Panc1 (cell line): ENCODE measurements around the gene CPAMD8. TPM values are rescaled to one million over a fixed set of nuclear protein-coding genes. Genes with fewer than 3 reads are reported as not detected.

Experiments used
- ATAC-seq: fragments of 200-7000 bp; cut with Tn5 transposase; 2 replicates; pipeline ENCODE4 v1.9.1; 2020; ENCODE audit warnings: mild to moderate bottlenecking, moderate library complexity
- BruUV-seq: library from RNA; stranded (reverse); fragments of 400-500 nt; replicated peaks from 2 replicates; lab custom pipeline; 2021; lab: Mats Ljungman, UMichigan
- CTCF ChIA-PET: fragments of 300-600 bp; sonication (Branson Sonifier 250); formaldehyde crosslinking; loops from one replicate; lab custom pipeline; 2022; ENCODE audit warnings: antibody characterized with exemption; lab: Charles Lee
- POLR2A ChIA-PET: fragments of 300-600 bp; sonication (Branson Sonifier 250); formaldehyde crosslinking; loops from one replicate; lab custom pipeline; 2022; ENCODE audit warnings: antibody characterized with exemption; lab: Charles Lee
- DNase-seq: peaks from one replicate; pipeline ENCODE4 v3.0.0-alpha.2; 2010; ENCODE audit warnings: low read depth, low spot score
- H3K27ac ChIP-seq: 2 replicates; pipeline ENCODE4 v1.5.1; 2011; ENCODE audit warnings: mild to moderate bottlenecking, low read length, inconsistent platforms
- H3K27me3 ChIP-seq: fragments of 200-500 bp; sonication (Bioruptor generic); 2 replicates; pipeline ENCODE4 v1.6.0; 2014; ENCODE audit warnings: low read length, inconsistent platforms; ENCODE audit not compliant: control insufficient read depth, insufficient read depth
- H3K36me3 ChIP-seq: fragments of 200-500 bp; sonication (Bioruptor generic); 2 replicates; pipeline ENCODE4 v1.5.1; 2014; ENCODE audit warnings: inconsistent platforms, mild to moderate bottlenecking, low read length, moderate library complexity; ENCODE audit not compliant: control insufficient read depth, insufficient read depth
- H3K4me1 ChIP-seq: 2 replicates; pipeline ENCODE4 v1.5.1; 2011; ENCODE audit warnings: inconsistent platforms, mild to moderate bottlenecking, low read length, moderate library complexity; ENCODE audit not compliant: control insufficient read depth, insufficient read depth
- H3K4me3 ChIP-seq, 2 experiments: 2 replicates each; pipeline ENCODE4 v1.5.1; 2011 to 2012; ENCODE audit warnings: low read depth in 2 of 2, low read length in 2 of 2, mild to moderate bottlenecking in 2 of 2, inconsistent platforms in 1 of 2, moderate library complexity in 1 of 2
- H3K9me3 ChIP-seq: fragments of 200-500 bp; sonication (Bioruptor generic); 2 replicates; pipeline ENCODE4 v1.5.1; 2014; ENCODE audit warnings: low read depth, mild to moderate bottlenecking, inconsistent platforms, low read length, moderate library complexity; ENCODE audit not compliant: control insufficient read depth, insufficient read depth
- POLR2AphosphoS5 ChIP-seq: IDR thresholded peaks from 2 replicates; pipeline ENCODE4 v1.6.1; 2012; ENCODE audit warnings: mild to moderate bottlenecking, low read depth, low read length, moderate library complexity
- SIN3A ChIP-seq: IDR thresholded peaks from 2 replicates; pipeline ENCODE4 v1.6.1; 2012; ENCODE audit warnings: low read depth, mild to moderate bottlenecking, low read length, moderate library complexity, borderline replicate concordance; ENCODE audit not compliant: insufficient read depth
- TCF7L2 ChIP-seq: IDR thresholded peaks from 2 replicates; pipeline ENCODE4 v1.6.1; 2011; ENCODE audit warnings: mild to moderate bottlenecking, low read depth, low read length, inconsistent platforms
- in situ Hi-C: cut with HindIII; loops from 2 replicates; pipeline ENCODE4 v1.10.0; 2016; ENCODE audit warnings: low sequenced_read_pairs, low pct_unique_long_range_greater_than_20kb
- intact Hi-C: fragments of 100-400 bp; cut with micrococcal nuclease; formaldehyde crosslinking; loops from one replicate; pipeline ENCODE4 v1.10.0; 2022; ENCODE audit not compliant: unreplicated experiment
- total RNA-seq: library from RNA; stranded (reverse); gene quantifications from one replicate; pipeline ENCODE4 v1.2.1, GENCODE V29; 2021; ENCODE audit not compliant: unreplicated experiment
- TF ChIP-seq, protein P1 (sequence below): fragments of 450-650 bp; IDR thresholded peaks from 2 replicates; pipeline ENCODE4 v1.5.1; 2017; ENCODE audit warnings: mild to moderate bottlenecking
- TF ChIP-seq, protein P2 (sequence below), 2 experiments: IDR thresholded peaks; 2 replicates each; pipeline ENCODE4 v1.6.1; 2011 to 2012; ENCODE audit warnings: low read depth in 2 of 2, control low read depth in 1 of 2, low read length in 1 of 2, mild to moderate bottlenecking in 1 of 2, moderate library complexity in 1 of 2; ENCODE audit not compliant: insufficient read depth in 1 of 2

The CPAMD8 gene
- total RNA-seq, 1 experiment from 2014 or later = 2.0 TPM

DNA sequence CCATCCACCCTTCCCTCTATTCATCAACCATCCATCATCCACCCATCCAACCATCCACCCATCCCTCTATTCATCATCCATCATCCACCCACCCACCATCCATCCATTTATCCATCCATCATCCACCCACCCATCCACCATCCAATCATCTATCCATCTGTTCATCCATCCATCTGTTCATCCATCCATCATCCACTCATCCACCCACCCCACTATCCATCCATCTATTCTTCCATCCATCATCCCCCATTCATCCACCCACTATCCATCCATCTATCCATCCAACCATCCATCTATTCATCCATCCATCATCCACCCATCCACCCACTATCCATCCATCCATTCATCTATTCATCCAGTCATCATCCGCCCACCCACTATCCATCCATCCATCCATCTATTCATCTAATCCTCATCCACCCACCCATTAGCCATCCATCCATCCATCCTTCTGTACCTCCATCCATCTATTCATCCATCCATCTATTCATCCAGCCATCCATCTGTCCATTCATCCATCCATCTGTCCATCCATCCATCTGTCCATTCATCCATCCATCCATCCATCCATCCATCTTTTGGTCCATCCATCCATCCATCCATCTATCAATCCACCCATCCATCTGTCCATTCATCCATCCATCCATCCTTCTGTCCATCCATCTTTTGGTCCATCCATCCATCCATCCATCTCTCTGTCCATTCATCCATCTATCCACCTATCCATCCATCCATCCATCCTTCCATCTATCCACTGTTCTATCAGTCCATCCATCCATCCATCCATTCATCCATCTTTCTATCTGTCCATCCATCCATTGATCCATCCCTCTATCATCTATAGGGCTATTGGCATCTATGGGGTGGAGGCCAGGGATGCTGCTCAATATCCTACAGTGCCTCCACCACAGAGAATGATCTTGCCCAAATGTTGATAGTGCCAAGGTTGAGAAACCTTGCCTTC lies 47.5 kb downstream of the CPAMD8 start:
- Histone ChIP-seq H3K9me3 (no peaks in the 10 kb centered on the region), H3K36me3 (no peaks in the 10 kb centered on the region), H3K4me1 (no peaks in the 10 kb centered on the region), H3K27ac (no peak overlapping the region), H3K4me3 (no peak overlapping the region), H3K27me3 (no peaks in the 10 kb centered on the region)
- intact Hi-C loops (no loop called here), in situ Hi-C loops (no loop called here)
- ATAC-seq (no peak), DNase-seq (no peak)
- BruUV-seq = no TSS peak
- ChIA-PET CTCF (no interaction called here), POLR2A (no interaction called here)
- TF ChIP-seq POLR2AphosphoS5 = no peak

DNA sequence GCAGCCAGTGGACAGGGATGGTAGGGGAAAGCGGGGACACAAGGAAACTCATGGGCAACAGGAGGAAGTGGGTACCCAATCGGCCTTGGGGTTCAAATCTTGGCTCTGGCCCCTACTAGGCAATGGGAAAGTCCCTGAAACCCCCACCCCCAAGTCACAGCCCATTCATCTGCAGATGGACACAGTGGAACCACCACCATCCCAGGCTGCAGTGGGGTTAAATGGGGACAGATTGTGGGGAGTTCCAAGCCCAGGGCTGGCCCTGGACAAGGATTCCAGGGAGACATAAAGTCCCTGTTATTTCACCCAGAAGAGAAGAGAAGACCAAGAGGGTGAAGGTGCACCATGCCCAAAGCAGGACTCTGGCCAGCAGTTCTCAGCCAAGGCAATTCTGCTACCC lies 48.5 kb downstream of the CPAMD8 start:
- no peaks in the 10 kb centered on the region for H3K4me1 ChIP-seq
- no peak overlapping the region for H3K4me3 ChIP-seq
- POLR2A ChIA-PET = no interaction called here
- TF ChIP-seq, protein P1, sequence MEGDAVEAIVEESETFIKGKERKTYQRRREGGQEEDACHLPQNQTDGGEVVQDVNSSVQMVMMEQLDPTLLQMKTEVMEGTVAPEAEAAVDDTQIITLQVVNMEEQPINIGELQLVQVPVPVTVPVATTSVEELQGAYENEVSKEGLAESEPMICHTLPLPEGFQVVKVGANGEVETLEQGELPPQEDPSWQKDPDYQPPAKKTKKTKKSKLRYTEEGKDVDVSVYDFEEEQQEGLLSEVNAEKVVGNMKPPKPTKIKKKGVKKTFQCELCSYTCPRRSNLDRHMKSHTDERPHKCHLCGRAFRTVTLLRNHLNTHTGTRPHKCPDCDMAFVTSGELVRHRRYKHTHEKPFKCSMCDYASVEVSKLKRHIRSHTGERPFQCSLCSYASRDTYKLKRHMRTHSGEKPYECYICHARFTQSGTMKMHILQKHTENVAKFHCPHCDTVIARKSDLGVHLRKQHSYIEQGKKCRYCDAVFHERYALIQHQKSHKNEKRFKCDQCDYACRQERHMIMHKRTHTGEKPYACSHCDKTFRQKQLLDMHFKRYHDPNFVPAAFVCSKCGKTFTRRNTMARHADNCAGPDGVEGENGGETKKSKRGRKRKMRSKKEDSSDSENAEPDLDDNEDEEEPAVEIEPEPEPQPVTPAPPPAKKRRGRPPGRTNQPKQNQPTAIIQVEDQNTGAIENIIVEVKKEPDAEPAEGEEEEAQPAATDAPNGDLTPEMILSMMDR = no peak
- TF ChIP-seq TCF7L2 (no peak), POLR2AphosphoS5 (no peak), SIN3A (no peak)
- TF ChIP-seq, protein P2, sequence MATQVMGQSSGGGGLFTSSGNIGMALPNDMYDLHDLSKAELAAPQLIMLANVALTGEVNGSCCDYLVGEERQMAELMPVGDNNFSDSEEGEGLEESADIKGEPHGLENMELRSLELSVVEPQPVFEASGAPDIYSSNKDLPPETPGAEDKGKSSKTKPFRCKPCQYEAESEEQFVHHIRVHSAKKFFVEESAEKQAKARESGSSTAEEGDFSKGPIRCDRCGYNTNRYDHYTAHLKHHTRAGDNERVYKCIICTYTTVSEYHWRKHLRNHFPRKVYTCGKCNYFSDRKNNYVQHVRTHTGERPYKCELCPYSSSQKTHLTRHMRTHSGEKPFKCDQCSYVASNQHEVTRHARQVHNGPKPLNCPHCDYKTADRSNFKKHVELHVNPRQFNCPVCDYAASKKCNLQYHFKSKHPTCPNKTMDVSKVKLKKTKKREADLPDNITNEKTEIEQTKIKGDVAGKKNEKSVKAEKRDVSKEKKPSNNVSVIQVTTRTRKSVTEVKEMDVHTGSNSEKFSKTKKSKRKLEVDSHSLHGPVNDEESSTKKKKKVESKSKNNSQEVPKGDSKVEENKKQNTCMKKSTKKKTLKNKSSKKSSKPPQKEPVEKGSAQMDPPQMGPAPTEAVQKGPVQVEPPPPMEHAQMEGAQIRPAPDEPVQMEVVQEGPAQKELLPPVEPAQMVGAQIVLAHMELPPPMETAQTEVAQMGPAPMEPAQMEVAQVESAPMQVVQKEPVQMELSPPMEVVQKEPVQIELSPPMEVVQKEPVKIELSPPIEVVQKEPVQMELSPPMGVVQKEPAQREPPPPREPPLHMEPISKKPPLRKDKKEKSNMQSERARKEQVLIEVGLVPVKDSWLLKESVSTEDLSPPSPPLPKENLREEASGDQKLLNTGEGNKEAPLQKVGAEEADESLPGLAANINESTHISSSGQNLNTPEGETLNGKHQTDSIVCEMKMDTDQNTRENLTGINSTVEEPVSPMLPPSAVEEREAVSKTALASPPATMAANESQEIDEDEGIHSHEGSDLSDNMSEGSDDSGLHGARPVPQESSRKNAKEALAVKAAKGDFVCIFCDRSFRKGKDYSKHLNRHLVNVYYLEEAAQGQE (IDR thresholded peaks at IDR 0.05; ENCODE audit: insufficient read depth in 1 of 2, low read depth in 2 of 2, low read length in 1 of 2) = no peak
- in situ Hi-C loops = no loop called here
- no TSS peak for BruUV-seq
- ATAC-seq (no peak), DNase-seq (no peak)
- H3K36me3 ChIP-seq = no peaks in the 10 kb centered on the region
- intact Hi-C loops = no loop called here
- CTCF ChIA-PET = no interaction called here
- no peaks in the 10 kb centered on the region for H3K27me3 ChIP-seq
- H3K27ac ChIP-seq = no peak overlapping the region
- no peaks in the 10 kb centered on the region for H3K9me3 ChIP-seq

DNA sequence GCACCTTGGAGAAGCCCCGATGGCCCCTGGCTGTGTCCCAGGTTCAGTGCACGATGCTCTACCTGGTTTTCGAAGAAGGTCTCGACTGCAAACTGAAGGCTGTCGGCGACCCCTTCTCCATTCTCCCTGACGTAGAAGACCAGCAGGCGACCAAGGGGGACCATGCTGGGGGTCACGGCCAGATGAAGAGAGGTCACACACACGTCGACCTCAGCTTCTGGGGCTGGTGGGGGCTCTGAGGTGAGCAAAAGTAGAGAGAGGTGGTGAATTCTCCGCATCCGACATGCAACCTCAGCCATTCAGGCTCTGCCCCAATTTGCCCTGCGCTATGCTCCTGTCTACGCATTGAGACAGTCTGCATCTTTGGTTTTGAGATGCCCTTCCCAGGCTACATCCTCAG lies 49.3 kb downstream of the CPAMD8 start:
- Histone ChIP-seq H3K27me3 (no peaks in the 10 kb centered on the region), H3K4me1 (no peaks in the 10 kb centered on the region), H3K4me3 (no peak overlapping the region), H3K27ac (no peak overlapping the region), H3K36me3 (no peaks in the 10 kb centered on the region), H3K9me3 (no peaks in the 10 kb centered on the region)
- ChIA-PET POLR2A (no interaction called here), CTCF (no interaction called here)
- in situ Hi-C loops (no loop called here), intact Hi-C loops (no loop called here)
- BruUV-seq = no TSS peak
- DNase-seq (no peak), ATAC-seq (no peak)
- TF ChIP-seq, protein P1 = no peak
